ENCODE measurements around the gene CNOT1. TPM values are rescaled to one million over a fixed set of nuclear protein-coding genes. Genes with fewer than 3 reads are reported as not detected.

CNOT1 gene
- total and polyA plus RNA-seq, 8 donors = 137 to 209 (median 180) TPM

DNA sequence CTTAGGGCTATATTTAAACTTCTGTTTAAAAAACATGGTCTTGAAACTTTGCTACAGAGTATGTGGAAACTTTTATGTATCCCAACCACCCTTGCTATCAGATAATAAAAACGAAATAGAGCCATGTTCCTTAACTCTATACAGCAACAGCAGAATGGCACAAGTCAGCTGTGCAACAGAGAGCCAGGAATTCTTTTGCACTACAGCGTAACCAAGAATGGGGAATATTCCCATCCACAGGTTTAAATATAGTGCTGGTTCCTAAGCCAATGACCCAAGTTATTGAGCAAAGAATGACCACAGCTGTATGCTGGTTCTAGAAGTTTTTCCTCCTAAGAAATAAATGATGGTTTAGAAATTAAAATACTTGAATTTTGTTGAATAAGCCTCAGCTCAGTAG, 81.2 kb downstream of the CNOT1 start:
- Histone ChIP-seq H3K27me3 (no peaks in the 10 kb centered on the region), H3K4me1 (no peaks in the 10 kb centered on the region), H3K4me3 (no peak overlapping the region), H3K36me3 (peaks cover 9 to 99% of the 10 kb centered on the region in 2 donors), H3K9me3 (no peaks in the 10 kb centered on the region), H3K27ac (no peak overlapping the region)
- DNase-seq = no peak
- no peak for ATAC-seq
- intact Hi-C loops (cut with DNase I) = no loop called here
- TF ChIP-seq, protein P1, sequence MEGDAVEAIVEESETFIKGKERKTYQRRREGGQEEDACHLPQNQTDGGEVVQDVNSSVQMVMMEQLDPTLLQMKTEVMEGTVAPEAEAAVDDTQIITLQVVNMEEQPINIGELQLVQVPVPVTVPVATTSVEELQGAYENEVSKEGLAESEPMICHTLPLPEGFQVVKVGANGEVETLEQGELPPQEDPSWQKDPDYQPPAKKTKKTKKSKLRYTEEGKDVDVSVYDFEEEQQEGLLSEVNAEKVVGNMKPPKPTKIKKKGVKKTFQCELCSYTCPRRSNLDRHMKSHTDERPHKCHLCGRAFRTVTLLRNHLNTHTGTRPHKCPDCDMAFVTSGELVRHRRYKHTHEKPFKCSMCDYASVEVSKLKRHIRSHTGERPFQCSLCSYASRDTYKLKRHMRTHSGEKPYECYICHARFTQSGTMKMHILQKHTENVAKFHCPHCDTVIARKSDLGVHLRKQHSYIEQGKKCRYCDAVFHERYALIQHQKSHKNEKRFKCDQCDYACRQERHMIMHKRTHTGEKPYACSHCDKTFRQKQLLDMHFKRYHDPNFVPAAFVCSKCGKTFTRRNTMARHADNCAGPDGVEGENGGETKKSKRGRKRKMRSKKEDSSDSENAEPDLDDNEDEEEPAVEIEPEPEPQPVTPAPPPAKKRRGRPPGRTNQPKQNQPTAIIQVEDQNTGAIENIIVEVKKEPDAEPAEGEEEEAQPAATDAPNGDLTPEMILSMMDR (IDR thresholded peaks at IDR 0.05) = no peak

DNA sequence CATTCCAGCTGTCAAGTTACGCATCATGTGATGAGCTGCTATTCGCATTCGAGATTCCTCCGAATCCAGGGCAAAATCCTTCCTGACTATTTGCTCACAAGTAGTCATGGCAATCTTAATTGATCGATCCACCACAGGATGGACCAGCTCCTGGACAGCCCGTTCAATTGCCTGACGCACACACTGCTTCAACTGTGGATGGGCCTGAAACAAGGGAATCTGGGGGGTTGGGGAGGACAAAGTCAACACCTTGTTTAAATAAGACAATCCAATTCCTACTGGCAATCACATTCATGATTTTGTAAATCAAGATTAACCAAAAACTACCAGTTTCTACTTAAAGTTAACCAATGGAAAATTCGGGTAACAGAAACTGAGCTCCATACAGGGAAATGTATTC, 85.9 kb downstream of the CNOT1 start:
- no peaks in the 10 kb centered on the region for H3K4me1 ChIP-seq
- intact Hi-C loops (cut with DNase I) = no loop called here
- peaks cover 24 to 99% of the 10 kb centered on the region in 2 donors for H3K36me3 ChIP-seq
- no peaks in the 10 kb centered on the region for H3K27me3 ChIP-seq
- H3K27ac ChIP-seq = no peak overlapping the region
- no peak overlapping the region for H3K4me3 ChIP-seq
- DNase-seq = no peak
- no peak for ATAC-seq
- TF ChIP-seq, protein P1 (IDR thresholded peaks at IDR 0.05) = no peak
- no peaks in the 10 kb centered on the region for H3K9me3 ChIP-seq

DNA sequence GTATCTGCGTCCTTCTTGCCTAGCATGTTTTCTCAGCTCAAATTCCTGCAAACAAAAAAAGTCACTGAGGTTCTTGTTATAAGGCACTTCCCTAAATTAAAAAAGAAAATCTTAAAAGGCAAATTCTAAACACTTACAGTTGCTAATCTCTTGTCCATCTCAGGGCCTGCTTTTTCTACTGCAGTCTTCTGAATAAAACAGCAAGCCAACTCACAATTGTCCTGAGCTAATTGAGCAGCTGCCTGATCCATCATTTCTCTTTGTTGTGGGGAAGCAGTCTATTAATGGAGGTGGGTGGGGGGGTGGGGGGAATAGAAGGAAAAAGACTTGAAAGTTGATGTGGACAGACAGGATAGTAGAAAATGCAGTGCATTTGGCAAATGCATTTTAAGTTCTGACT, 87.3 kb downstream of the CNOT1 start:
- no peaks in the 10 kb centered on the region for H3K9me3 ChIP-seq
- ATAC-seq (no peak), DNase-seq (no peak)
- TF ChIP-seq, protein P1 (IDR thresholded peaks at IDR 0.05) = no peak
- H3K27me3 ChIP-seq = no peaks in the 10 kb centered on the region
- intact Hi-C loops (cut with DNase I) = no loop called here
- no peak overlapping the region for H3K27ac ChIP-seq
- peaks cover 27 to 100% of the 10 kb centered on the region in 2 donors for H3K36me3 ChIP-seq
- H3K4me3 ChIP-seq = no peak overlapping the region
- H3K4me1 ChIP-seq = no peaks in the 10 kb centered on the region

DNA sequence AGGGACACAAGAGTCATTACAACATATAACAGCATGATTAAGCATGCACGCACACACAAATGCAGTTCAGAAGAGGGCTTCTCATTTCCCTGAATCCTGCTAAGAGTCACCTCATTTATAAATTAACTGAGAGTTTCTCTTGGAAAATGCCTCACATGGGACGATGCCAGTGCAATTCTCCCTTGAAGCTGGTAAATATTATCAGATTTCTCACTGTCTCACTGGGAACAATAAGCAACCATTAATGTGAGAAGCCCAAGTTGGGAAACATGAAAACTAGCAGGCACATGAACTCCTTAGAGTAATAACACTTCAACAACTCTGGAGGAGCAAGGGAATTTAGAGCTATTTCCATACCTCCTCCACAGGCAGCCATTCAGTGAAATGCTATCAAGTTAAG, 87.9 kb downstream of the CNOT1 start:
- TF ChIP-seq, protein P1 (IDR thresholded peaks at IDR 0.05) = no peak

DNA sequence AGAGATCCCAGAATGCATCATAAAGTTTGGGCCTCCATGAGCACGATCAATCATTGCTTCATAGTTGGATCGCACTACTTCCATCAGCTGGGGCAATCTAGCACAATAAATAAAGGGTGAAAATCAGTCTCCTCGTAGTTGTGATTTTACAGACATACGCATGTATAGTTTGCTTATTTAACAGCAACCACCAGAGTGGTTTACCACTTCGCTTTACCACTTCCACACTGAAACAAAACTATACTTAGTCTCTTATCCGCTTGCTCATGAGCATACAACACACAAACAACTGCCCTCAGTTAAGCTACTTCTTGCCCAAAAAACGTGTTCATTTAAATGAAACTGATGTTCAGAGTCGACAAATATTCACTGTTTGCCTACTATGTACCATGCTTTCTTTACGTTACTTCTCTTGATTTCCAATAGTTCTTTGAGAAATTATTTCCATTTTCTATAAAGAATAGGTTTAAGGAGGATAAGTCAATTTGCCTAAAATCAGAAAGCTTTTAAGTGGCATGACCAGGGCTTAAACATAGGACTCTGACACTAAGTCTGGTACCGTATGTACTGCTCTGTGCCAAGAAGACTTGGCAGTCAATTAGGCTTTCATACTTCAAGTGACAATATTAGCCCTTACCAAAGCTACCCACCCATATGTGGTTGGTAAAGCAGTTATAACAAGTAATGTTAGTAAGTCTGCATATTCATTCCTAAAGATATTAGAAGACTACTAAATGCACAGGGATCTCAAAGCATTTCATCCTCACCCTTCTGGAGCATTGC, 92.3 kb downstream of the CNOT1 start:
- ATAC-seq (no peak), DNase-seq (no peak)
- Histone ChIP-seq H3K4me3 (no peak overlapping the region), H3K4me1 (no peaks in the 10 kb centered on the region), H3K27ac (no peak overlapping the region), H3K27me3 (no peaks in the 10 kb centered on the region), H3K9me3 (no peaks in the 10 kb centered on the region), H3K36me3 (peaks cover 18 to 100% of the 10 kb centered on the region in 2 donors)
- intact Hi-C loops (cut with DNase I) = no loop called here
- TF ChIP-seq, protein P1 (IDR thresholded peaks at IDR 0.05) = no peak

More for the DNA sequence above, 87.9 kb downstream of the CNOT1 start:
- ATAC-seq = no peak
- no peaks in the 10 kb centered on the region for H3K4me1 ChIP-seq
- no peaks in the 10 kb centered on the region for H3K27me3 ChIP-seq
- H3K4me3 ChIP-seq = no peak overlapping the region
- DNase-seq = no peak
- H3K36me3 ChIP-seq = peaks cover 22 to 100% of the 10 kb centered on the region in 2 donors
- intact Hi-C loops (cut with DNase I) = no loop called here
- H3K9me3 ChIP-seq = no peaks in the 10 kb centered on the region
- H3K27ac ChIP-seq = no peak overlapping the region

Data from left lung (tissue), 10 donors.